Esophagus muscularis mucosa (tissue), 3 donors: ENCODE results near the gene COX7A2.

Experiments
- POLR2A ChIP-seq: fragments of 450-650 bp; IDR thresholded peaks from one replicate; pipeline ENCODE4 v1.6.1; 2017; ENCODE audit warnings: antibody characterized with exemption, moderate library complexity, mild to moderate bottlenecking, low read depth
- POLR2AphosphoS5 ChIP-seq, 2 donors: sonication (generic); formaldehyde crosslinking; IDR thresholded peaks; one replicate each; pipeline ENCODE4 v1.6.1; 2017; ENCODE audit warnings: antibody characterized with exemption in 2 of 2
- TF ChIP-seq, protein P1 (sequence below), 3 experiments: fragments of 200-600 bp in 2 of 3; fragments of 450-650 bp in 1 of 3; sonication (generic) in 2 of 3; IDR thresholded peaks; one replicate each; pipeline ENCODE4 v1.5.1; 2017 to 2019; ENCODE audit warnings: antibody characterized with exemption in 3 of 3, mild to moderate bottlenecking in 2 of 3, moderate library complexity in 1 of 3

DNA sequence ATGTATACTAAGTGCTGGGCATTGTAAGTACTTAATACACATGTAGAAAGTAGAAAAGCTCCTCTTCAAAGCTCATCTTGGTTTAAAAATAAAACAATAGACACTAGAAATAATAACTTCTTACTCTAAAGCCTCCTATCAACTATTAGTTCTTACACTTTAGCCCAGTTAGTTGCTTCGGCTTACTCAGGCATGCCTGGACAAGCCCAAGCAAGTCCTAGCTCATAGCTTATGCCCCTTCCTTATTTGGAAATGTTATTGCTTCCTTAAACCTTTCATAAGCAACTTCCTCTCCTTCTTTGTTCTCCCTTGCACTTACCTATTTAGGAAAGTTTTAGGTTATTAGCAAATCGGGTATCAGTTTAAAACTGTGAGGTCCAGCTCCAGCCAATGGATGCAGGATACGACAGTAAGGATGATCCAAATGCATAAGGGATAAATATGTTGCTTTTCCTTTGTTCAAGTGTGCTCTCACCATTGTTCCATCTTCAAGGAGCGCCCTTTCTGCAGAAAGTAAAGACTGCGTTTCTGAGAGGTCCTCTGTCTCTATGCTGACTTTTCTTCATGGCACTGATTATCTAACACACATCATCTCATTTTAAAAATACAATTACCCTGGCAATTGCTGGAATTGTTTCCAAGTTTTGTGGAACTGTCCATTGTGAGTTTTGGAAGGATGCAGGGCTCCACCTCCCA lies 28.7 kb upstream of the COX7A2 start:
- TF ChIP-seq, protein P1, sequence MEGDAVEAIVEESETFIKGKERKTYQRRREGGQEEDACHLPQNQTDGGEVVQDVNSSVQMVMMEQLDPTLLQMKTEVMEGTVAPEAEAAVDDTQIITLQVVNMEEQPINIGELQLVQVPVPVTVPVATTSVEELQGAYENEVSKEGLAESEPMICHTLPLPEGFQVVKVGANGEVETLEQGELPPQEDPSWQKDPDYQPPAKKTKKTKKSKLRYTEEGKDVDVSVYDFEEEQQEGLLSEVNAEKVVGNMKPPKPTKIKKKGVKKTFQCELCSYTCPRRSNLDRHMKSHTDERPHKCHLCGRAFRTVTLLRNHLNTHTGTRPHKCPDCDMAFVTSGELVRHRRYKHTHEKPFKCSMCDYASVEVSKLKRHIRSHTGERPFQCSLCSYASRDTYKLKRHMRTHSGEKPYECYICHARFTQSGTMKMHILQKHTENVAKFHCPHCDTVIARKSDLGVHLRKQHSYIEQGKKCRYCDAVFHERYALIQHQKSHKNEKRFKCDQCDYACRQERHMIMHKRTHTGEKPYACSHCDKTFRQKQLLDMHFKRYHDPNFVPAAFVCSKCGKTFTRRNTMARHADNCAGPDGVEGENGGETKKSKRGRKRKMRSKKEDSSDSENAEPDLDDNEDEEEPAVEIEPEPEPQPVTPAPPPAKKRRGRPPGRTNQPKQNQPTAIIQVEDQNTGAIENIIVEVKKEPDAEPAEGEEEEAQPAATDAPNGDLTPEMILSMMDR (IDR thresholded peaks at IDR 0.05), result no peak
- TF ChIP-seq POLR2A (no peak), POLR2AphosphoS5 (IDR thresholded peaks at IDR 0.05) (no peak)
